Measurements from ENCODE around the gene GNAQ. TPM values are rescaled to one million over a fixed set of nuclear protein-coding genes. Genes with fewer than 3 reads are reported as not detected.

GNAQ gene
- total and polyA plus RNA-seq, 2 of the 13 experiments (the other 11 are each of a cell fraction or from before 2014, with no cell fraction given) = 16.5 to 17.7 TPM

DNA sequence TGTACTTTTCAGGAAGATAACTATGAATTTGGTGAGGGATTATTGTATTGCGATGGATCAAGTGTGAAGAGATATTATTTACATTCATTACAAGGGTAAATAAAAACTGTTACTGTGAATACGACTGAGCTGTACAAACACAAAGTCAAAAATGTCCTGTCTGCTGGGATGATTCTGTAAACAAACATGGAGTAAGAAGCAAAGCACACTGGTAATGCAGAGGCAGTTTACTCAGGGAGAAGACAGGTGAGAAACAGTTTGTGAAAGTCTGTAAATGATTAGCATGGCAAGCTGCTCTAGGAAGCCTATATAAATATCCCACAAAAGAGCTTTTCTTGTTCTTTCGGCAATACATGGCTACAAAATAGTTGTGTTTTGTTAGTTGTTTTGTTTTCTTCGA lies 268.0 kb downstream of the GNAQ start (continued):
- TF ChIP-seq AHDC1 (CRISPR knock-in tag; IDR thresholded peaks at IDR 0.05; ENCODE audit: borderline replicate concordance) (peak; percentile 85), FOXK1 (CRISPR knock-in tag; IDR thresholded peaks at IDR 0.05; ENCODE audit: borderline replicate concordance, low read depth) (peak; percentile 94), ZNF816 (CRISPR knock-in tag; IDR thresholded peaks at IDR 0.05; ENCODE audit: borderline replicate concordance) (peak; percentile 35; the same call in 1 of the 2 replicates), NCOA2 (CRISPR knock-in tag; IDR thresholded peaks at IDR 0.05) (peak; percentile 40; the same call in 1 of the 2 replicates), RBM39 (IDR thresholded peaks at IDR 0.05; ENCODE audit: low read depth, low read length, poor library complexity, severe bottlenecking) (no peak), KDM5B (CRISPR knock-in tag; IDR thresholded peaks at IDR 0.05; ENCODE audit: borderline replicate concordance) (no peak), ZNF24 (IDR thresholded peaks at IDR 0.05) (no peak), POLR2AphosphoS5 (IDR thresholded peaks at IDR 0.05; ENCODE audit: low read depth, low read length) (no peak), TFAP4 (IDR thresholded peaks at IDR 0.05; ENCODE audit: borderline replicate concordance, low read depth) (peak; percentile 43; the same call in 1 of the 2 replicates), MAF1 (CRISPR knock-in tag; IDR thresholded peaks at IDR 0.05; ENCODE audit: borderline replicate concordance) (no peak), THAP11 (CRISPR knock-in tag; IDR thresholded peaks at IDR 0.05) (peak; percentile 50), SP5 (CRISPR knock-in tag; IDR thresholded peaks at IDR 0.05; ENCODE audit: borderline replicate concordance, low read depth) (no peak), HHEX (CRISPR knock-in tag; IDR thresholded peaks at IDR 0.05) (peak; percentile 85)
- TF ChIP-seq, protein P1, sequence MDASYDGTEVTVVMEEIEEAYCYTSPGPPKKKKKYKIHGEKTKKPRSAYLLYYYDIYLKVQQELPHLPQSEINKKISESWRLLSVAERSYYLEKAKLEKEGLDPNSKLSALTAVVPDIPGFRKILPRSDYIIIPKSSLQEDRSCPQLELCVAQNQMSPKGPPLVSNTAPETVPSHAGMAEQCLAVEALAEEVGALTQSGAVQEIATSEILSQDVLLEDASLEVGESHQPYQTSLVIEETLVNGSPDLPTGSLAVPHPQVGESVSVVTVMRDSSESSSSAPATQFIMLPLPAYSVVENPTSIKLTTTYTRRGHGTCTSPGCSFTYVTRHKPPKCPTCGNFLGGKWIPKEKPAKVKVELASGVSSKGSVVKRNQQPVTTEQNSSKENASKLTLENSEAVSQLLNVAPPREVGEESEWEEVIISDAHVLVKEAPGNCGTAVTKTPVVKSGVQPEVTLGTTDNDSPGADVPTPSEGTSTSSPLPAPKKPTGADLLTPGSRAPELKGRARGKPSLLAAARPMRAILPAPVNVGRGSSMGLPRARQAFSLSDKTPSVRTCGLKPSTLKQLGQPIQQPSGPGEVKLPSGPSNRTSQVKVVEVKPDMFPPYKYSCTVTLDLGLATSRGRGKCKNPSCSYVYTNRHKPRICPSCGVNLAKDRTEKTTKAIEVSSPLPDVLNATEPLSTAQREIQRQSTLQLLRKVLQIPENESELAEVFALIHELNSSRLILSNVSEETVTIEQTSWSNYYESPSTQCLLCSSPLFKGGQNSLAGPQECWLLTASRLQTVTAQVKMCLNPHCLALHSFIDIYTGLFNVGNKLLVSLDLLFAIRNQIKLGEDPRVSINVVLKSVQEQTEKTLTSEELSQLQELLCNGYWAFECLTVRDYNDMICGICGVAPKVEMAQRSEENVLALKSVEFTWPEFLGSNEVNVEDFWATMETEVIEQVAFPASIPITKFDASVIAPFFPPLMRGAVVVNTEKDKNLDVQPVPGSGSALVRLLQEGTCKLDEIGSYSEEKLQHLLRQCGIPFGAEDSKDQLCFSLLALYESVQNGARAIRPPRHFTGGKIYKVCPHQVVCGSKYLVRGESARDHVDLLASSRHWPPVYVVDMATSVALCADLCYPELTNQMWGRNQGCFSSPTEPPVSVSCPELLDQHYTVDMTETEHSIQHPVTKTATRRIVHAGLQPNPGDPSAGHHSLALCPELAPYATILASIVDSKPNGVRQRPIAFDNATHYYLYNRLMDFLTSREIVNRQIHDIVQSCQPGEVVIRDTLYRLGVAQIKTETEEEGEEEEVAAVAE (CRISPR knock-in tag; IDR thresholded peaks at IDR 0.05; ENCODE audit: borderline replicate concordance) = no peak
- TF ChIP-seq, protein P2, sequence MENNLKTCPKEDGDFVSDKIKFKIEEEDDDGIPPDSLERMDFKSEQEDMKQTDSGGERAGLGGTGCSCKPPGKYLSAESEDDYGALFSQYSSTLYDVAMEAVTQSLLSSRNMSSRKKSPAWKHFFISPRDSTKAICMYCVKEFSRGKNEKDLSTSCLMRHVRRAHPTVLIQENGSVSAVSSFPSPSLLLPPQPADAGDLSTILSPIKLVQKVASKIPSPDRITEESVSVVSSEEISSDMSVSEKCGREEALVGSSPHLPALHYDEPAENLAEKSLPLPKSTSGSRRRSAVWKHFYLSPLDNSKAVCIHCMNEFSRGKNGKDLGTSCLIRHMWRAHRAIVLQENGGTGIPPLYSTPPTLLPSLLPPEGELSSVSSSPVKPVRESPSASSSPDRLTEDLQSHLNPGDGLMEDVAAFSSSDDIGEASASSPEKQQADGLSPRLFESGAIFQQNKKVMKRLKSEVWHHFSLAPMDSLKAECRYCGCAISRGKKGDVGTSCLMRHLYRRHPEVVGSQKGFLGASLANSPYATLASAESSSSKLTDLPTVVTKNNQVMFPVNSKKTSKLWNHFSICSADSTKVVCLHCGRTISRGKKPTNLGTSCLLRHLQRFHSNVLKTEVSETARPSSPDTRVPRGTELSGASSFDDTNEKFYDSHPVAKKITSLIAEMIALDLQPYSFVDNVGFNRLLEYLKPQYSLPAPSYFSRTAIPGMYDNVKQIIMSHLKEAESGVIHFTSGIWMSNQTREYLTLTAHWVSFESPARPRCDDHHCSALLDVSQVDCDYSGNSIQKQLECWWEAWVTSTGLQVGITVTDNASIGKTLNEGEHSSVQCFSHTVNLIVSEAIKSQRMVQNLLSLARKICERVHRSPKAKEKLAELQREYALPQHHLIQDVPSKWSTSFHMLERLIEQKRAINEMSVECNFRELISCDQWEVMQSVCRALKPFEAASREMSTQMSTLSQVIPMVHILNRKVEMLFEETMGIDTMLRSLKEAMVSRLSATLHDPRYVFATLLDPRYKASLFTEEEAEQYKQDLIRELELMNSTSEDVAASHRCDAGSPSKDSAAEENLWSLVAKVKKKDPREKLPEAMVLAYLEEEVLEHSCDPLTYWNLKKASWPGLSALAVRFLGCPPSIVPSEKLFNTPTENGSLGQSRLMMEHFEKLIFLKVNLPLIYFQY (CRISPR knock-in tag; IDR thresholded peaks at IDR 0.05; ENCODE audit: borderline replicate concordance) = no peak

Measured in HepG2 (cell line).